ENCODE data around the gene RFWD3. TPM values are rescaled to one million over a fixed set of nuclear protein-coding genes. Genes with fewer than 3 reads are reported as not detected.

Gene RFWD3
- total and polyA plus RNA-seq, 12 donors = 1.8 to 10.2 (median 5.6) TPM

DNA sequence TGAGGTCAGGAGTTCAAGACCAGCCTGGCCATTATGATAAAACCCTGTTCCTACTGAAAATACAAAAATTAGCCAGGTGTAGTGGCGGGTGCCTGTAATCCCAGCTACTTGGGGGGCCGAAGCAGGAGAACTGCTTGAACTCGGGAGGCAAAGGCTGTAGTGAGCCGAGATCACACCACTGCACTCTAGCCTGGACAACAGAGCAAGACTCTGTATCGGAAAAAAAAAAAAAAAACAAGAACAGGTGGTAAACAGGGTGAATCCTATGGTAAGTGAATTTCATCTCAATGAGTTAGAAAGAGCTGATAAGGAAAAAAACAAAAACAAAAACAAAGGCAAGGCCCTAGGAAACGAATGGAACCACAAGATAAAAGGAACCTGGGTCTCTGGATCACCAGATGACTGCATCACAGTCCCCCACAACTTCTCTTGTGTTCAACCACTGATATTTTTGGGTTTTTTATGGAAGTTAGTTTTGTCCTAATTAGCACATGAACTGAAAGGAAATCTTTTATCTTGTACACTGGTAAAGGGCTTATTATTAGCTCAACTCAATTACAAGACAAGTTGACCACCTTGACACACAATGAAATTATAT, 80.7 kb downstream of the RFWD3 start:
- H3K27me3 ChIP-seq = no peaks in the 10 kb centered on the region
- H3K4me3 ChIP-seq = no peak overlapping the region
- intact Hi-C loops (cut with DNase I) = no loop called here
- H3K36me3 ChIP-seq = peaks cover 0 to 19% (median 0%) of the 10 kb centered on the region in 9 donors
- H3K9me3 ChIP-seq = no peaks in the 10 kb centered on the region
- ATAC-seq (no peak), DNase-seq (no peak)
- TF ChIP-seq, protein P1, sequence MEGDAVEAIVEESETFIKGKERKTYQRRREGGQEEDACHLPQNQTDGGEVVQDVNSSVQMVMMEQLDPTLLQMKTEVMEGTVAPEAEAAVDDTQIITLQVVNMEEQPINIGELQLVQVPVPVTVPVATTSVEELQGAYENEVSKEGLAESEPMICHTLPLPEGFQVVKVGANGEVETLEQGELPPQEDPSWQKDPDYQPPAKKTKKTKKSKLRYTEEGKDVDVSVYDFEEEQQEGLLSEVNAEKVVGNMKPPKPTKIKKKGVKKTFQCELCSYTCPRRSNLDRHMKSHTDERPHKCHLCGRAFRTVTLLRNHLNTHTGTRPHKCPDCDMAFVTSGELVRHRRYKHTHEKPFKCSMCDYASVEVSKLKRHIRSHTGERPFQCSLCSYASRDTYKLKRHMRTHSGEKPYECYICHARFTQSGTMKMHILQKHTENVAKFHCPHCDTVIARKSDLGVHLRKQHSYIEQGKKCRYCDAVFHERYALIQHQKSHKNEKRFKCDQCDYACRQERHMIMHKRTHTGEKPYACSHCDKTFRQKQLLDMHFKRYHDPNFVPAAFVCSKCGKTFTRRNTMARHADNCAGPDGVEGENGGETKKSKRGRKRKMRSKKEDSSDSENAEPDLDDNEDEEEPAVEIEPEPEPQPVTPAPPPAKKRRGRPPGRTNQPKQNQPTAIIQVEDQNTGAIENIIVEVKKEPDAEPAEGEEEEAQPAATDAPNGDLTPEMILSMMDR (IDR thresholded peaks at IDR 0.05) = no peak
- 92 to 96% methylated on average over 6 of the region's 6 CpGs for WGBS, 2 donors
- peaks cover 0 to 55% (median 5%) of the 10 kb centered on the region in 9 donors for H3K4me1 ChIP-seq
- no peak overlapping the region for H3K27ac ChIP-seq

DNA sequence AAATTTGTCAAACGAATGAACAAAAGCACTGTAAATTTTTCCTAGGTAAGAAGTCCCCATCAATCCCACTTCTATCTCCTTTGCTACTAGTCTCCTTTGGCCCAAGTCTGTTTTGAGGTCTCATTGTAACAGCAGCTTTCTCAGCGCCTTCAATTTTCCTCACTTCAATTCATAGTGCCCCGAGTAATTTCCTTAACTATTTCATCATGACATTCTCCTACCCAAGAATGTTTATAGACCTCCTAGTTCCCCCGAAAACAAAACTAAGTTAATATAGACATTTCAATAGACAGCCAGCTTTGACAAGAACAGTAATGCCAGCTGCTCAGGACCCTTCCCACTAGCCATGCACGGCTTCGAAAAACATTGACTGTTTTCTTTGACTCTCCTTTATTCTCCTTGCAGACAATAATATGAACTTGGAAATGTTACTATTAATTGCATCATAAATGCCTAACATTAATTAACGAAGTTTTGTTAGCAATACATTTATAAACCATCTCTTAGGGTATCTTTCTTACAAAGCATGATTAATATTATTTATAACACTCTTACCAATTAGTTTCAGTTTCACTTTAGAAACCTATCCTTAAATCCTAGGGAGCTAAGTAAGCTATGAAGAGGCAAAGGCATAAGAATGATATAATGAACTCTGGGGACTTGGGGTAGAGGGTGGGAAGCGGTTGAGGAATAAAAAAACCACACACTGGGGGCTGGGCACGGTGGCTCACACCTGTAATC, 82.6 kb downstream of the RFWD3 start:
- intact Hi-C loops (cut with DNase I) = no loop called here
- no peaks in the 10 kb centered on the region for H3K9me3 ChIP-seq
- H3K4me3 ChIP-seq = no peak overlapping the region
- peaks cover 0 to 54% (median 10%) of the 10 kb centered on the region in 9 donors for H3K4me1 ChIP-seq
- TF ChIP-seq, protein P1 (IDR thresholded peaks at IDR 0.05) = no peak
- peaks cover 0 to 15% (median 0%) of the 10 kb centered on the region in 9 donors for H3K36me3 ChIP-seq
- no peak overlapping the region for H3K27ac ChIP-seq
- no peaks in the 10 kb centered on the region for H3K27me3 ChIP-seq
- no peak for DNase-seq
- WGBS, 2 donors = 94 to 98% methylated on average over 9 of the region's 9 CpGs
- no peak for ATAC-seq

DNA sequence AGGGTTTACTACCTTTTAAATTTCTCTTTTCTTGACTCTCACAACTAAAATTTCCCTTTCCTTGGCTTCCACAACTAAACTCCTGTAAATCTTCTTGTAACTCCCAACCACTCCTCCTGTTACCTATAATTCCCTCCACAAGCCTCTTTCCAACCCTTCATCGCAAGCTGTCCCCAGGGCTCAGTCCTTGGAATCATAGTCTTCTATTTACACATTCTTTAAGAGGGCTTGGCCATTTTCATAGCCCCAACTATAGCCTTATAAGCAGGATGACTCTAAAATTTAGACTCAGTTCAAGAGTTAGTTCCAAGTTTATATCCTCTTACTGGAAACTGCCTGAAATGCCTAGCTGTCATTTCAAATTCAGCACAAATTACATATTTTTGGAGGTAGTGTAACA, 83.7 kb downstream of the RFWD3 start:
- Histone ChIP-seq H3K4me1 (peaks cover 0 to 54% (median 17%) of the 10 kb centered on the region in 9 donors), H3K4me3 (no peak overlapping the region), H3K27ac (no peak overlapping the region), H3K27me3 (no peaks in the 10 kb centered on the region), H3K36me3 (peaks cover 0 to 9% (median 0%) of the 10 kb centered on the region in 9 donors), H3K9me3 (no peaks in the 10 kb centered on the region)
- intact Hi-C loops (cut with DNase I) = no loop called here
- no peak for ATAC-seq
- WGBS, 2 donors = 93% methylated on average over 1 of the region's 1 CpG
- no peak for DNase-seq
- TF ChIP-seq, protein P1 (IDR thresholded peaks at IDR 0.05) = no peak

DNA sequence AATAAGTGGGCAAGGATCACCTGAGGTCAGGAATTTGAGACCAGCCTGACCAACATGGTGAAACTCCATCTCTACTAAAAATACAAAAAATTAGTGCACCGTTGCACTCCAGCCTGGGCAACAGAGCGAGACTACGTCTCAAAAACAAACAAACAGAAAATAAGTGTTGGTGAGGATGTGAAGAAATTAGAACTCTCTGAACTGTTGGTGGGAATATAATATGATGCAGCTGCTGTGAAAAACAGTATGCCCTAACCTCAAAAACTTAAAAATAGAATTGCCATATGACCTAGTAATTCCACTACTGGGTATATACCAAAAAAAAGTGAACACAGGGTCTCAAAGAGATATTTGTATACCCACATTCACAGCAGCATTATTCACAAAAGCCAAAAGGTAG, 85.8 kb downstream of the RFWD3 start:
- WGBS, 2 donors = 79 to 82% methylated on average over 3 of the region's 3 CpGs
- DNase-seq = no peak
- no peaks in the 10 kb centered on the region for H3K36me3 ChIP-seq
- H3K9me3 ChIP-seq = no peaks in the 10 kb centered on the region
- ATAC-seq = no peak
- no peaks in the 10 kb centered on the region for H3K27me3 ChIP-seq
- no peak overlapping the region for H3K4me3 ChIP-seq
- TF ChIP-seq, protein P1 (IDR thresholded peaks at IDR 0.05) = no peak
- H3K27ac ChIP-seq = no peak overlapping the region
- intact Hi-C loops (cut with DNase I) = no loop called here
- H3K4me1 ChIP-seq = peaks cover 0 to 46% (median 20%) of the 10 kb centered on the region in 9 donors

Data from heart right ventricle (tissue), 16 donors.